Measurements from ENCODE around the gene MRPL47. TPM values are rescaled to one million over a fixed set of nuclear protein-coding genes. Genes with fewer than 3 reads are reported as not detected.

Gene MRPL47
- total and polyA plus RNA-seq, 2 experiments from 2014 or later, result 46.7 to 229 TPM

- no peak overlapping the region for H3K4me3 ChIP-seq
- H3K4me1 ChIP-seq (ENCODE audit: insufficient read depth), result no peaks in the 10 kb centered on the region
- H3K4me1 Mint-ChIP-seq, result no peaks in the 10 kb centered on the region
- TF ChIP-seq, protein P1, sequence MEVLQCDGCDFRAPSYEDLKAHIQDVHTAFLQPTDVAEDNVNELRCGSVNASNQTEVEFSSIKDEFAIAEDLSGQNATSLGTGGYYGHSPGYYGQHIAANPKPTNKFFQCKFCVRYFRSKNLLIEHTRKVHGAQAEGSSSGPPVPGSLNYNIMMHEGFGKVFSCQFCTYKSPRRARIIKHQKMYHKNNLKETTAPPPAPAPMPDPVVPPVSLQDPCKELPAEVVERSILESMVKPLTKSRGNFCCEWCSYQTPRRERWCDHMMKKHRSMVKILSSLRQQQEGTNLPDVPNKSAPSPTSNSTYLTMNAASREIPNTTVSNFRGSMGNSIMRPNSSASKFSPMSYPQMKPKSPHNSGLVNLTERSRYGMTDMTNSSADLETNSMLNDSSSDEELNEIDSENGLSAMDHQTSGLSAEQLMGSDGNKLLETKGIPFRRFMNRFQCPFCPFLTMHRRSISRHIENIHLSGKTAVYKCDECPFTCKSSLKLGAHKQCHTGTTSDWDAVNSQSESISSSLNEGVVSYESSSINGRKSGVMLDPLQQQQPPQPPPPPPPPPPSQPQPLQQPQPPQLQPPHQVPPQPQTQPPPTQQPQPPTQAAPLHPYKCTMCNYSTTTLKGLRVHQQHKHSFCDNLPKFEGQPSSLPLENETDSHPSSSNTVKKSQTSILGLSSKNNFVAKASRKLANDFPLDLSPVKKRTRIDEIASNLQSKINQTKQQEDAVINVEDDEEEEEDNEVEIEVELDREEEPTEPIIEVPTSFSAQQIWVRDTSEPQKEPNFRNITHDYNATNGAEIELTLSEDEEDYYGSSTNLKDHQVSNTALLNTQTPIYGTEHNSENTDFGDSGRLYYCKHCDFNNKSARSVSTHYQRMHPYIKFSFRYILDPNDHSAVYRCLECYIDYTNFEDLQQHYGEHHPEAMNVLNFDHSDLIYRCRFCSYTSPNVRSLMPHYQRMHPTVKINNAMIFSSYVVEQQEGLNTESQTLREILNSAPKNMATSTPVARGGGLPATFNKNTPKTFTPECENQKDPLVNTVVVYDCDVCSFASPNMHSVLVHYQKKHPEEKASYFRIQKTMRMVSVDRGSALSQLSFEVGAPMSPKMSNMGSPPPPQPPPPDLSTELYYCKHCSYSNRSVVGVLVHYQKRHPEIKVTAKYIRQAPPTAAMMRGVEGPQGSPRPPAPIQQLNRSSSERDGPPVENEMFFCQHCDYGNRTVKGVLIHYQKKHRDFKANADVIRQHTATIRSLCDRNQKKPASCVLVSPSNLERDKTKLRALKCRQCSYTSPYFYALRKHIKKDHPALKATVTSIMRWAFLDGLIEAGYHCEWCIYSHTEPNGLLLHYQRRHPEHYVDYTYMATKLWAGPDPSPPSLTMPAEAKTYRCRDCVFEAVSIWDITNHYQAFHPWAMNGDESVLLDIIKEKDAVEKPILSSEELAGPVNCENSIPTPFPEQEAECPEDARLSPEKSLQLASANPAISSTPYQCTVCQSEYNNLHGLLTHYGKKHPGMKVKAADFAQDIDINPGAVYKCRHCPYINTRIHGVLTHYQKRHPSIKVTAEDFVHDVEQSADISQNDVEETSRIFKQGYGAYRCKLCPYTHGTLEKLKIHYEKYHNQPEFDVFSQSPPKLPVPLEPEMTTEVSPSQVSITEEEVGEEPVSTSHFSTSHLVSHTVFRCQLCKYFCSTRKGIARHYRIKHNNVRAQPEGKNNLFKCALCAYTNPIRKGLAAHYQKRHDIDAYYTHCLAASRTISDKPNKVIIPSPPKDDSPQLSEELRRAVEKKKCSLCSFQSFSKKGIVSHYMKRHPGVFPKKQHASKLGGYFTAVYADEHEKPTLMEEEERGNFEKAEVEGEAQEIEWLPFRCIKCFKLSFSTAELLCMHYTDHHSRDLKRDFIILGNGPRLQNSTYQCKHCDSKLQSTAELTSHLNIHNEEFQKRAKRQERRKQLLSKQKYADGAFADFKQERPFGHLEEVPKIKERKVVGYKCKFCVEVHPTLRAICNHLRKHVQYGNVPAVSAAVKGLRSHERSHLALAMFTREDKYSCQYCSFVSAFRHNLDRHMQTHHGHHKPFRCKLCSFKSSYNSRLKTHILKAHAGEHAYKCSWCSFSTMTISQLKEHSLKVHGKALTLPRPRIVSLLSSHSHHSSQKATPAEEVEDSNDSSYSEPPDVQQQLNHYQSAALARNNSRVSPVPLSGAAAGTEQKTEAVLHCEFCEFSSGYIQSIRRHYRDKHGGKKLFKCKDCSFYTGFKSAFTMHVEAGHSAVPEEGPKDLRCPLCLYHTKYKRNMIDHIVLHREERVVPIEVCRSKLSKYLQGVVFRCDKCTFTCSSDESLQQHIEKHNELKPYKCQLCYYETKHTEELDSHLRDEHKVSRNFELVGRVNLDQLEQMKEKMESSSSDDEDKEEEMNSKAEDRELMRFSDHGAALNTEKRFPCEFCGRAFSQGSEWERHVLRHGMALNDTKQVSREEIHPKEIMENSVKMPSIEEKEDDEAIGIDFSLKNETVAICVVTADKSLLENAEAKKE (CRISPR knock-in tag; IDR thresholded peaks at IDR 0.05), result no peak
- TF ChIP-seq, protein P2, sequence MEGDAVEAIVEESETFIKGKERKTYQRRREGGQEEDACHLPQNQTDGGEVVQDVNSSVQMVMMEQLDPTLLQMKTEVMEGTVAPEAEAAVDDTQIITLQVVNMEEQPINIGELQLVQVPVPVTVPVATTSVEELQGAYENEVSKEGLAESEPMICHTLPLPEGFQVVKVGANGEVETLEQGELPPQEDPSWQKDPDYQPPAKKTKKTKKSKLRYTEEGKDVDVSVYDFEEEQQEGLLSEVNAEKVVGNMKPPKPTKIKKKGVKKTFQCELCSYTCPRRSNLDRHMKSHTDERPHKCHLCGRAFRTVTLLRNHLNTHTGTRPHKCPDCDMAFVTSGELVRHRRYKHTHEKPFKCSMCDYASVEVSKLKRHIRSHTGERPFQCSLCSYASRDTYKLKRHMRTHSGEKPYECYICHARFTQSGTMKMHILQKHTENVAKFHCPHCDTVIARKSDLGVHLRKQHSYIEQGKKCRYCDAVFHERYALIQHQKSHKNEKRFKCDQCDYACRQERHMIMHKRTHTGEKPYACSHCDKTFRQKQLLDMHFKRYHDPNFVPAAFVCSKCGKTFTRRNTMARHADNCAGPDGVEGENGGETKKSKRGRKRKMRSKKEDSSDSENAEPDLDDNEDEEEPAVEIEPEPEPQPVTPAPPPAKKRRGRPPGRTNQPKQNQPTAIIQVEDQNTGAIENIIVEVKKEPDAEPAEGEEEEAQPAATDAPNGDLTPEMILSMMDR (conservative IDR thresholded peaks at IDR 0.05; ENCODE audit: low read depth in 2 of 2), result no peak
- TF ChIP-seq, protein P3, sequence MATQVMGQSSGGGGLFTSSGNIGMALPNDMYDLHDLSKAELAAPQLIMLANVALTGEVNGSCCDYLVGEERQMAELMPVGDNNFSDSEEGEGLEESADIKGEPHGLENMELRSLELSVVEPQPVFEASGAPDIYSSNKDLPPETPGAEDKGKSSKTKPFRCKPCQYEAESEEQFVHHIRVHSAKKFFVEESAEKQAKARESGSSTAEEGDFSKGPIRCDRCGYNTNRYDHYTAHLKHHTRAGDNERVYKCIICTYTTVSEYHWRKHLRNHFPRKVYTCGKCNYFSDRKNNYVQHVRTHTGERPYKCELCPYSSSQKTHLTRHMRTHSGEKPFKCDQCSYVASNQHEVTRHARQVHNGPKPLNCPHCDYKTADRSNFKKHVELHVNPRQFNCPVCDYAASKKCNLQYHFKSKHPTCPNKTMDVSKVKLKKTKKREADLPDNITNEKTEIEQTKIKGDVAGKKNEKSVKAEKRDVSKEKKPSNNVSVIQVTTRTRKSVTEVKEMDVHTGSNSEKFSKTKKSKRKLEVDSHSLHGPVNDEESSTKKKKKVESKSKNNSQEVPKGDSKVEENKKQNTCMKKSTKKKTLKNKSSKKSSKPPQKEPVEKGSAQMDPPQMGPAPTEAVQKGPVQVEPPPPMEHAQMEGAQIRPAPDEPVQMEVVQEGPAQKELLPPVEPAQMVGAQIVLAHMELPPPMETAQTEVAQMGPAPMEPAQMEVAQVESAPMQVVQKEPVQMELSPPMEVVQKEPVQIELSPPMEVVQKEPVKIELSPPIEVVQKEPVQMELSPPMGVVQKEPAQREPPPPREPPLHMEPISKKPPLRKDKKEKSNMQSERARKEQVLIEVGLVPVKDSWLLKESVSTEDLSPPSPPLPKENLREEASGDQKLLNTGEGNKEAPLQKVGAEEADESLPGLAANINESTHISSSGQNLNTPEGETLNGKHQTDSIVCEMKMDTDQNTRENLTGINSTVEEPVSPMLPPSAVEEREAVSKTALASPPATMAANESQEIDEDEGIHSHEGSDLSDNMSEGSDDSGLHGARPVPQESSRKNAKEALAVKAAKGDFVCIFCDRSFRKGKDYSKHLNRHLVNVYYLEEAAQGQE (IDR thresholded peaks at IDR 0.05; ENCODE audit: unreplicated experiment), result no peak
- TF ChIP-seq CREB1 (CRISPR knock-in tag; IDR thresholded peaks at IDR 0.05; ENCODE audit: low read depth) (no peak), EZH2phosphoT487 (IDR thresholded peaks at IDR 0.05; ENCODE audit: unreplicated experiment) (no peak), EZH2 (IDR thresholded peaks at IDR 0.05; ENCODE audit: low read depth, unreplicated experiment) (no peak), POLR2AphosphoS5 (IDR thresholded peaks at IDR 0.05; ENCODE audit: low read depth) (no peak), JUNB (IDR thresholded peaks at IDR 0.05; ENCODE audit: unreplicated experiment) (no peak), ZNF331 (CRISPR knock-in tag; IDR thresholded peaks at IDR 0.05; ENCODE audit: low read depth) (no peak), ETS1 (IDR thresholded peaks at IDR 0.05) (no peak), ZNF114 (CRISPR knock-in tag; IDR thresholded peaks at IDR 0.05) (no peak), NANOG (IDR thresholded peaks at IDR 0.05; ENCODE audit: borderline replicate concordance) (no peak), STAT1 (IDR thresholded peaks at IDR 0.05; ENCODE audit: unreplicated experiment) (no peak)
- H3K36me3 Mint-ChIP-seq (ENCODE audit: low read depth), result peaks cover 69% of the 10 kb centered on the region; the same call in 2 of the 3 replicates
- no peak overlapping the region for H3K27ac ChIP-seq (ENCODE audit: low read depth)
- no peak overlapping the region for H3K4me2 ChIP-seq
- H3K27ac Mint-ChIP-seq, result no peak overlapping the region
- ATAC-seq (no peak), DNase-seq (ENCODE audit: low spot score) (no peak)
- no peaks in the 10 kb centered on the region for H3K79me2 ChIP-seq (replicated peaks; ENCODE audit: insufficient read depth)
- H3K9me3 Mint-ChIP-seq, result no peaks in the 10 kb centered on the region
- H2AFZ ChIP-seq, result no peak overlapping the region
- no peak overlapping the region for H3K4me3 Mint-ChIP-seq
- peaks cover 4% of the 10 kb centered on the region; the same call in 1 of the 2 replicates for H3F3A ChIP-seq (replicated peaks; ENCODE audit: low read depth)
- peaks cover 5% of the 10 kb centered on the region; the same call in 1 of the 2 replicates for H4K20me1 ChIP-seq (replicated peaks; ENCODE audit: insufficient read depth)
- H3K27me3 ChIP-seq (ENCODE audit: insufficient read depth), result no peaks in the 10 kb centered on the region
- peaks cover 63% of the 10 kb centered on the region for H3K36me3 ChIP-seq (ENCODE audit: insufficient read depth)
- peaks cover 3% of the 10 kb centered on the region for H3K27me3 Mint-ChIP-seq (ENCODE audit: insufficient read depth, low read depth, poor library complexity)
- H3K9me2 ChIP-seq (ENCODE audit: insufficient read depth), result no peaks in the 10 kb centered on the region
Measured at GRCh38 chr3:179591313-179591712, 13.1 kb downstream of the MRPL47 start.

Measured in GM23338 (cell line).